SK-N-SH treated with all-trans-retinoic acid at 6 μM for 48 hours (cell line): ENCODE data around the gene ADGRV1.

ENCODE experiments used
- ATAC-seq: fragments of 200-7000 bp; cut with Tn5 transposase; 3 replicates; pipeline ENCODE4 v1.9.1; 2020; ENCODE audit warnings: mild to moderate bottlenecking, moderate library complexity
- ARNTL ChIP-seq: fragments of 450-650 bp; formaldehyde crosslinking; IDR thresholded peaks from 2 replicates; pipeline ENCODE4 v1.5.0; 2020; ENCODE audit warnings: low read depth, mild to moderate bottlenecking, moderate library complexity, borderline replicate concordance
- BACH2 ChIP-seq: fragments of 250-450 bp; sonication (Bioruptor Pico); IDR thresholded peaks from 2 replicates; pipeline ENCODE4 v1.9.0; 2021; ENCODE audit warnings: mild to moderate bottlenecking, borderline replicate concordance
- CREB5 ChIP-seq: fragments of 250-450 bp; sonication (Bioruptor Pico); IDR thresholded peaks from 2 replicates; pipeline ENCODE4 v1.5.1; 2020; ENCODE audit warnings: low read depth, mild to moderate bottlenecking, moderate library complexity
- CSDC2 ChIP-seq: fragments of 250-450 bp; sonication (Bioruptor Pico); IDR thresholded peaks from 2 replicates; pipeline ENCODE4 v1.5.0; 2020; ENCODE audit warnings: mild to moderate bottlenecking, moderate library complexity
- CSRNP3 ChIP-seq: fragments of 250-450 bp; sonication (Bioruptor Pico); IDR thresholded peaks from 2 replicates; pipeline ENCODE4 v1.5.1; 2021; ENCODE audit warnings: mild to moderate bottlenecking, moderate library complexity
- GLIS3 ChIP-seq: fragments of 250-450 bp; sonication (Bioruptor Pico); IDR thresholded peaks from 2 replicates; pipeline ENCODE4 v1.5.0; 2020; ENCODE audit warnings: mild to moderate bottlenecking, moderate library complexity
- ISL1 ChIP-seq: fragments of 250-450 bp; sonication (Bioruptor Pico); IDR thresholded peaks from 2 replicates; pipeline ENCODE4 v2.1.2; 2022; ENCODE audit warnings: mild to moderate bottlenecking, moderate library complexity
- OSR1 ChIP-seq: fragments of 250-450 bp; sonication (Bioruptor Pico); IDR thresholded peaks from 2 replicates; pipeline ENCODE4 v1.8.0; 2022; ENCODE audit warnings: moderate library complexity, mild to moderate bottlenecking, inconsistent platforms
- PATZ1 ChIP-seq: fragments of 250-450 bp; sonication (Bioruptor Pico); IDR thresholded peaks from 2 replicates; pipeline ENCODE4 v1.8.0; 2020; ENCODE audit warnings: mild to moderate bottlenecking, moderate library complexity, borderline replicate concordance
- POU6F1 ChIP-seq: fragments of 250-450 bp; sonication (Bioruptor Pico); IDR thresholded peaks from 2 replicates; pipeline ENCODE4 v1.8.0; 2021; ENCODE audit warnings: low read depth, mild to moderate bottlenecking, moderate library complexity, borderline replicate concordance
- SNAI2 ChIP-seq: fragments of 250-450 bp; sonication (Bioruptor Pico); IDR thresholded peaks from 2 replicates; pipeline ENCODE4 v1.5.0; 2020; ENCODE audit warnings: mild to moderate bottlenecking, moderate library complexity
- TSHZ2 ChIP-seq: fragments of 250-450 bp; sonication (Bioruptor Pico); IDR thresholded peaks from 2 replicates; pipeline ENCODE4 v1.5.0; 2020; ENCODE audit warnings: mild to moderate bottlenecking, moderate library complexity
- ZC3H10 ChIP-seq: fragments of 250-450 bp; sonication (Bioruptor Pico); IDR thresholded peaks from 2 replicates; pipeline ENCODE4 v1.5.1; 2021; ENCODE audit warnings: mild to moderate bottlenecking, moderate library complexity
- ZFP3 ChIP-seq: fragments of 250-450 bp; sonication (Bioruptor Pico); IDR thresholded peaks from 2 replicates; pipeline ENCODE4 v1.5.0; 2020; ENCODE audit warnings: mild to moderate bottlenecking, moderate library complexity
- ZFP30 ChIP-seq: fragments of 450-650 bp; formaldehyde crosslinking; IDR thresholded peaks from 2 replicates; pipeline ENCODE4 v1.5.0; 2022; ENCODE audit warnings: mild to moderate bottlenecking, moderate library complexity
- ZNF565 ChIP-seq: fragments of 450-650 bp; formaldehyde crosslinking; conservative IDR thresholded peaks from 2 replicates; pipeline ENCODE4 v1.5.0; 2020; ENCODE audit warnings: low read depth, mild to moderate bottlenecking, moderate library complexity
- ZNF70 ChIP-seq: fragments of 450-650 bp; formaldehyde crosslinking; IDR thresholded peaks from 2 replicates; pipeline ENCODE4 v1.5.0; 2020; ENCODE audit warnings: mild to moderate bottlenecking, moderate library complexity
- ZNF8 ChIP-seq: fragments of 450-650 bp; formaldehyde crosslinking; IDR thresholded peaks from 2 replicates; pipeline ENCODE4 v1.5.0; 2020; ENCODE audit warnings: mild to moderate bottlenecking, moderate library complexity

Gene ADGRV1

GRCh38 chr5:91170266-91170665, 611.7 kb downstream of the ADGRV1 start:
- no peak for ATAC-seq
- TF ChIP-seq ARNTL (CRISPR knock-in tag) (no peak), ZFP3 (CRISPR knock-in tag) (no peak), ISL1 (CRISPR knock-in tag) (no peak), ZNF8 (CRISPR knock-in tag) (no peak), TSHZ2 (no peak), PATZ1 (CRISPR knock-in tag) (no peak), POU6F1 (CRISPR knock-in tag) (no peak), ZFP30 (CRISPR knock-in tag) (no peak), SNAI2 (CRISPR knock-in tag) (no peak), BACH2 (CRISPR knock-in tag) (no peak), CREB5 (no peak), GLIS3 (CRISPR knock-in tag) (no peak), ZNF70 (CRISPR knock-in tag) (no peak), OSR1 (no peak), CSDC2 (no peak), CSRNP3 (CRISPR knock-in tag) (no peak), ZC3H10 (CRISPR knock-in tag) (no peak)
- TF ChIP-seq, all 23 proteins: peak for 0

- no peak for ATAC-seq
- TF ChIP-seq POU6F1 (CRISPR knock-in tag) (no peak), ARNTL (CRISPR knock-in tag) (no peak), CSRNP3 (CRISPR knock-in tag) (no peak), ISL1 (CRISPR knock-in tag) (no peak), ZNF565 (CRISPR knock-in tag) (no peak), OSR1 (no peak)
These were observed 612.7 kb downstream of the ADGRV1 start for GRCh38 chr5:91171322-91171721.
